Small intestine (tissue), 7 donors: ENCODE results near the gene NDC1. TPM values are rescaled to one million over a fixed set of nuclear protein-coding genes. Genes with fewer than 3 reads are reported as not detected.

ENCODE experiments used
- DNase-seq, 2 donors: peaks; one replicate each; pipeline versions ENCODE4 v3.0.0 to v3.0.0-alpha.2; 2013
- FAIRE-seq: peaks from 2 replicates; lab custom pipeline; 2012; peaks lifted over from hg19 to GRCh38; lab: Jason Lieb, UNC
- H3K27ac ChIP-seq, 3 donors: one replicate each; pipeline ENCODE4 v1.5.1; 2013; ENCODE audit warnings: low read length in 2 of 3, mild to moderate bottlenecking in 2 of 3, control low read depth in 1 of 3, inconsistent platforms in 1 of 3, low read depth in 1 of 3, moderate library complexity in 1 of 3
- H3K27me3 ChIP-seq, 3 donors: one replicate each; pipeline ENCODE4 v1.6.1; 2013; ENCODE audit warnings: low read length in 3 of 3, inconsistent platforms in 1 of 3; ENCODE audit not compliant: control insufficient read depth in 3 of 3, insufficient read depth in 3 of 3
- H3K36me3 ChIP-seq, 3 donors: one replicate each; pipeline ENCODE4 v1.6.1; 2013; ENCODE audit warnings: low read length in 3 of 3, inconsistent platforms in 1 of 3, low read depth in 1 of 3, mild to moderate bottlenecking in 1 of 3, moderate library complexity in 1 of 3; ENCODE audit not compliant: control insufficient read depth in 3 of 3, insufficient read depth in 2 of 3
- H3K4me1 ChIP-seq, 3 donors: one replicate each; pipeline ENCODE4 v1.6.1; 2013; ENCODE audit warnings: low read length in 2 of 3, inconsistent platforms in 1 of 3, low read depth in 1 of 3, mild to moderate bottlenecking in 1 of 3, moderate library complexity in 1 of 3; ENCODE audit not compliant: control insufficient read depth in 3 of 3, insufficient read depth in 2 of 3
- H3K4me3 ChIP-seq, 3 donors: one replicate each; pipeline ENCODE4 v1.5.1; 2013; ENCODE audit warnings: low read length in 3 of 3, control low read depth in 1 of 3, inconsistent platforms in 1 of 3, low read depth in 1 of 3, mild to moderate bottlenecking in 1 of 3, moderate library complexity in 1 of 3
- H3K9me3 ChIP-seq, 2 donors: one replicate each; pipeline ENCODE4 v1.6.1; 2013; ENCODE audit warnings: low read depth in 1 of 2, low read length in 1 of 2; ENCODE audit not compliant: control insufficient read depth in 2 of 2, insufficient read depth in 1 of 2
- WGBS, 3 donors: extraction: QIAGEN DNeasy Blood & Tissue Kit; methylation state at CpG; one replicate each; pipeline ENCODE4 v1.1.7; 2013; 5-methylcytosine and 5-hydroxymethylcytosine counted together
- polyA plus RNA-seq, 4 donors: library from polyadenylated mRNA; stranded (reverse) in 3 of 4; unstranded in 1 of 4; fragments of 200-250 nt in 3 of 4; fragments of 120-200 nt in 1 of 4; gene quantifications; one replicate each; pipeline versions ENCODE4 v1.2.1 to v1.2.3, GENCODE V29; 2013
- donor health status: healthy with polysubstance abuse.
- donor health status: control.
- donor health status: control.
- donor health status: Bipolar disorder and iron deficiency.
- donor health status: healthy.

NDC1 gene
- polyA plus RNA-seq, 4 donors = 1.1 to 20.2 (median 9.2) TPM

DNA sequence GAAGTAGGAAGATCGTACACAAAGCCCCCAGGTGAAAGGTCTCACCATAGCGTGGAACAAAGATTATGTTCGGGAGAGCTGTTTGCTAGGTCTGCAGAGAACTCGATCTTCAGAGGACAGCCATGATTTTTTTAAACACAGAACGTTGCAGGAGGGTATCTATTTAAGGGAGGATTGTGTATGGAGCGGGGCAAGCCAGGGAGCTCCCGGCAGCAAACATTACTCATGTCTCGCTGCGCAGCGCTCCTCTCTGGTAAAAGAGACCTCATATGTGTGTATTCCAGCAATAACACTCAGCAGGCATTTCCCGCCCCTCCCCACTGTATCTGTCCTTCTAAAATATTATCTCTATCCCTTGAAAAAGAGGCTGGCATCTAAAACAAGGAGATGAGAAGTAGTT is 101.8 kb downstream of the NDC1 start:
- FAIRE-seq = no peak
- Histone ChIP-seq H3K4me1 (peaks cover 0 to 15% (median 8%) of the 10 kb centered on the region in 3 donors), H3K36me3 (no peaks in the 10 kb centered on the region), H3K4me3 (no peak overlapping the region), H3K27ac (no peak overlapping the region), H3K9me3 (no peaks in the 10 kb centered on the region), H3K27me3 (peaks cover 9 to 70% (median 16%) of the 10 kb centered on the region in 3 donors)
- DNase-seq = no peak
- WGBS, 3 donors = 76 to 81% (median 76%) methylated on average over 11 of the region's 11 CpGs

DNA sequence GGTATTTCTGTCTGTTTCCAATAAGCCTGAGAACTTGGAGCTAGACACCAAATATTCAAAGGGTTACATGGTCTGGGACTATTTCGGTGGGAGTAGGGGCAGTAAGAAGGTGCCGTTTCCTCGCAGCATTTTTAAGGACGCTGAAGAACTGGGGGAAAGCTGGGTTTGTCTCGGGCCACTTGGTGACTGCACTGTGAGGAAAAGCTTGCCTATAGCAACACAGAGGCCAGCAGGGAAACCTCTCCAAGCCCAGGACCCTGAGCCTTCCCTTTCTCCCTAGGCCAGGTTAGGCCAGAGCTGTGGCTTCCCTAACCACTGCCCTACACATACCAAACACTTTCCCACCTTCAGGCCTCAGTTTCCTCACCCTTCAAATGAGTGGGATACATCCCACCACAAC is 102.4 kb downstream of the NDC1 start:
- 88 to 93% (median 93%) methylated on average over 5 of the region's 5 CpGs for WGBS, 3 donors
- DNase-seq (no peak), FAIRE-seq (no peak)
- H3K27ac ChIP-seq = no peak overlapping the region
- no peaks in the 10 kb centered on the region for H3K36me3 ChIP-seq
- H3K4me3 ChIP-seq = no peak overlapping the region
- H3K27me3 ChIP-seq = peaks cover 9 to 71% (median 16%) of the 10 kb centered on the region in 3 donors
- peaks cover 0 to 15% (median 8%) of the 10 kb centered on the region in 3 donors for H3K4me1 ChIP-seq
- no peaks in the 10 kb centered on the region for H3K9me3 ChIP-seq

DNA sequence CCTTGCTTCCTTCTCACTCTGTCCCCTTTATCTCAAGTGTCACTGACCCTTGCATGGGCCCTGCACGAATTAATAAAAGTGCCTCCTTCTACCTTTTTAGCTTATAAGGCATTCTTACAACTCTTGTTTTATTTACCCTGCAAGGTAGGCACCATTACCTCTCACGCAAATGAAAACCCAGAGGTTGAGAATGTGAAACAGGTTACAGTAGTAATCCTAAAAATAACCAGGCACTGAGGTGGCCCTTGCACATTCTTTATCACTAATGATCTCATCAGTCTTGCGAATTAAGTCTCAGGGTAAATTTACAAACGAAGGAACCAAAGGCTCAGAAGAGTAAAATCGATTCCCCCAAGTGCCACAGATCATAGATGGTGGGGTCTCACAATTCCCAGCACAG is 102.8 kb downstream of the NDC1 start:
- peak overlapping the region in 1 of 3 donors; percentile 61 for H3K27ac ChIP-seq
- WGBS, 3 donors = 59 to 74% (median 69%) methylated on average over 5 of the region's 5 CpGs
- H3K4me3 ChIP-seq = no peak overlapping the region
- DNase-seq (no peak), FAIRE-seq (no peak)
- no peaks in the 10 kb centered on the region for H3K36me3 ChIP-seq
- no peaks in the 10 kb centered on the region for H3K9me3 ChIP-seq
- peaks cover 0 to 15% (median 8%) of the 10 kb centered on the region in 3 donors for H3K4me1 ChIP-seq
- H3K27me3 ChIP-seq = peaks cover 9 to 66% (median 13%) of the 10 kb centered on the region in 3 donors

DNA sequence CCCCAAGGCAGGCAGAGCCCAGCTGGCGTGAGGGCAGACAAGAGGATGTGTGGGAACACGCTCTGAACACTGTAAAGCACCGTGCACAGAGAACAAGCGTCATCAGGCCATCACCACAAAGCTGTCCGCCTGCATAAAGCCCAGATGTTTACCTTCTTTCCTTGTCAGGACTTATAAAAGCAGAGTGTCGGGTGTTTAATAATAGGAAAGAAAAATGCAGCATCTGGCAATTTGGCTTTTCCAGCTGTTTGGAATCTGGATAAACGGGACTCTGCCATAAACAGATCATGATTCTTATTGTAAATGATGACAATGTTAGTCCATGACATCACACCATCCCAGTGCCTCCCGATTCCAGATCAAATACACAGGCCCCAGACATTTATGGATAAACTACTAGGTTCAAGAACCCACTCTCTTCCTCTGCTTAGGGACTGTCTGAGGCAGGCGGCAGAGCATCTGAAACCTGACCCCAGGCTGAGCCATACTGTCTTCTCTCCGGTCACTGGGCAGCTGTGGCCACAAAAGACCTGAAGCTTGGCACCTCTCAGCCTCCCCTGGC is 103.4 kb downstream of the NDC1 start:
- WGBS, 3 donors = 69 to 79% (median 71%) methylated on average over 10 of the region's 10 CpGs
- DNase-seq (peak in 1 of 2 donors; percentile 11), FAIRE-seq (no peak)
- peak overlapping the region in 1 of 3 donors; percentile 61 for H3K27ac ChIP-seq
- no peaks in the 10 kb centered on the region for H3K36me3 ChIP-seq
- H3K27me3 ChIP-seq = peaks cover 6 to 63% (median 8%) of the 10 kb centered on the region in 3 donors
- H3K4me3 ChIP-seq = no peak overlapping the region
- H3K4me1 ChIP-seq = peaks cover 0 to 11% (median 8%) of the 10 kb centered on the region in 3 donors
- no peaks in the 10 kb centered on the region for H3K9me3 ChIP-seq

DNA sequence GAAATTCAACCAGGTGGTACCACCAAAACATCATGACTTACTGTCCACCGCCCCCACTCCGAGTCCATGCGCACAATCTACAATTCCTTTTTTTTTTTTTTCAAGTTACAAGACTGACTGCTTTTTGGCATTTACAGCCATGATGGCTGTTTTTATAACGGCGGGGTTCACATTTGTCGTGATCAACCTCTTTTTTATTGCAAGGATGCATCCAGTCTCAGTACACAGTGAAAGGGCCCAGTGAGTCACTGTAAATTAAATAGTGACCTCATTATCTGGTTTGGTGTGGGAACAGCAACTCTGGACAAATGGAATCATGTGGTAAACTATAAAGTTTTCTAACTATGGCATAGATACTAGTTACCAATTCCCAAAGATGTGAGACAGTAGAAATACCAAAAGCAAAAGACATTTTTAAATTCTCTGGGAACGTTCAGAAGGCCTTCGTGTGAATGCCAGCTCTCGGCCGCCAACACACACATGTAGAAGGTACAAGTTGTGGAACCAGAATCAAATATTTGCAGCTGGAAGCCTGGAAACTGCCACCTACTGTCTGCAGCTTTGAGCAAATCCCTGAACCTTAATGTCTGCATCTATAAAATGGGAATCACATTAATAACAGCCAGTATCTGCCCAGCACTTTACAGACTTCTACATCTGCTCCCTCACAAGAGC is 104.0 kb downstream of the NDC1 start:
- Histone ChIP-seq H3K36me3 (no peaks in the 10 kb centered on the region), H3K4me1 (peaks cover 0 to 8% (median 7%) of the 10 kb centered on the region in 3 donors), H3K9me3 (no peaks in the 10 kb centered on the region), H3K27ac (peak overlapping the region in 1 of 3 donors; percentile 60), H3K4me3 (no peak overlapping the region), H3K27me3 (peaks cover 6 to 59% (median 8%) of the 10 kb centered on the region in 3 donors)
- no peak for DNase-seq
- WGBS, 3 donors = 83 to 88% (median 88%) methylated on average over 10 of the region's 10 CpGs
- FAIRE-seq = no peak

DNA sequence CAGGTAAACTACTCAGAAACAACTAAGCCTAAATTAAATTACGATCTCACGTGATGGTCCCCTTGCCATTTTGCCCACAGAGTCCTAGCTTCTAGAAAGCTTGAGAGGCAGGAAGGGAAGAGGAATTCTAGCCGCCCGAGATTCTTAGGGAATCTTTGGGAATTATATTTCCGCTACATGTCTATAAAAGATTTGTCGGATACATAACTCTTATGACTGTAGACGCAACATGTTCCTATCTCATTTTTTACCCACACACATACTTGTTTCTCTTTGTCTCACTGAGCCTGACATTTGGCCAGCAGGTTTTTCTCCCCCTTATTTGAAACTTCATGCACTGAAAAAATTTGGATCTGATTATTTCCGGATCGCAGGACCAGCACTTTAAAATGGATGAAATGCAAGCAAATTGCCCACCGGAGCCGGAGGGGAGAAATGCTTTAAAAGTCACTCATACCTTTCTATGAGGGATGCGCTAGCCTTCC is 104.6 kb downstream of the NDC1 start:
- WGBS, 3 donors = 92 to 95% (median 92%) methylated on average over 12 of the region's 12 CpGs
- FAIRE-seq (no peak), DNase-seq (no peak)
- Histone ChIP-seq H3K9me3 (no peaks in the 10 kb centered on the region), H3K4me3 (no peak overlapping the region), H3K27me3 (peaks cover 6 to 55% (median 8%) of the 10 kb centered on the region in 3 donors), H3K36me3 (no peaks in the 10 kb centered on the region), H3K27ac (no peak overlapping the region), H3K4me1 (peaks cover 0 to 6% (median 5%) of the 10 kb centered on the region in 3 donors)

DNA sequence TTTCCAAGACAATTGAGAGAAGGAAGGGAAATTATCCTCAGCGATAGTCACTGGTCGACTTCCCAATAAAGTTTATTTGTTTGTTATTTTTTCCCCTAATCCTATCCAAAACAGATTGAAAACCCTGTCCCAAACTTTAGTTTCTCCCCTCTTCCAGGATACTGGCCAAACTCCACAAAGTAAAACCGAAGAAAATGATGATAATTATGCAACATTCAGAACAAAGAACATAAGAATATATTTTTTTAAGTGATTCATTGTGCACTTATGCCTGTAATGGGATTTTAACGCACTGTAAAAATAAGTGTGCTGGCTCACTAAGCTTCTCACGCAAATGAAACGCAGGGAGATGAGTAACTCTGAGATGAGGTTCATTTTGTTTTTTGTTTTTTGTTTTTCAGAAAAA is 105.2 kb downstream of the NDC1 start:
- FAIRE-seq (no peak), DNase-seq (no peak)
- Histone ChIP-seq H3K27me3 (peaks cover 3 to 50% (median 4%) of the 10 kb centered on the region in 3 donors), H3K9me3 (no peaks in the 10 kb centered on the region), H3K36me3 (no peaks in the 10 kb centered on the region), H3K27ac (no peak overlapping the region), H3K4me1 (peaks cover 0 to 4% (median under 1%) of the 10 kb centered on the region in 3 donors), H3K4me3 (no peak overlapping the region)
- WGBS, 3 donors = 53 to 65% (median 58%) methylated on average over 6 of the region's 6 CpGs

DNA sequence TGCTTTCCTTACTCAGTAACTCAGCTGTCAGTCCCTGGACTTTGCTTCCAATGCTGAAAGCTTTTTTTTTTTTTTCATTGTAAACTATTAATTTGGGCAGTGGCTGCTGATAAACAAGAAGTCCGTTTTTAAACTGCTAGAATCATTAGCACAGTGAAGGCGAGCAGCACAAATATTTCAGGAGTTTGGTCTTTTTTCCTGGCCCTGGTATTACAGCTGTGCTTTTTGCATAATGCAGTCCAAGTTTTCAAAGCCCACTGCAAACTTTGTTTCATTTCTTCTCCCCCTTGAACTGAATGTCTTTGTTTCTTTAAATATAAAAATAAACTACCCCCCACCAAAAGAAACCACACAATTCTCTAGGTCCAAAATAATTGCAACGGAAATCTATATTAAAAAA is 105.7 kb downstream of the NDC1 start:
- H3K36me3 ChIP-seq = no peaks in the 10 kb centered on the region
- H3K4me1 ChIP-seq = no peaks in the 10 kb centered on the region
- FAIRE-seq = no peak
- no peak overlapping the region for H3K4me3 ChIP-seq
- 16 to 27% (median 20%) methylated on average over 3 of the region's 3 CpGs for WGBS, 3 donors
- no peak for DNase-seq
- no peak overlapping the region for H3K27ac ChIP-seq
- no peaks in the 10 kb centered on the region for H3K9me3 ChIP-seq
- H3K27me3 ChIP-seq = peaks cover 0 to 46% (median 3%) of the 10 kb centered on the region in 3 donors
